ENCODE data around the gene CCDC157. TPM values are rescaled to one million over a fixed set of nuclear protein-coding genes. Genes with fewer than 3 reads are reported as not detected.
"Not testable (repeated sequence)": the region's sequence is repeated elsewhere in the genome, so short reads cannot be mapped to it uniquely, and the experiment has no call there.

The CCDC157 gene
- polyA plus RNA-seq, 4 donors, result 5.4 to 9.2 (median 7.3) TPM

DNA sequence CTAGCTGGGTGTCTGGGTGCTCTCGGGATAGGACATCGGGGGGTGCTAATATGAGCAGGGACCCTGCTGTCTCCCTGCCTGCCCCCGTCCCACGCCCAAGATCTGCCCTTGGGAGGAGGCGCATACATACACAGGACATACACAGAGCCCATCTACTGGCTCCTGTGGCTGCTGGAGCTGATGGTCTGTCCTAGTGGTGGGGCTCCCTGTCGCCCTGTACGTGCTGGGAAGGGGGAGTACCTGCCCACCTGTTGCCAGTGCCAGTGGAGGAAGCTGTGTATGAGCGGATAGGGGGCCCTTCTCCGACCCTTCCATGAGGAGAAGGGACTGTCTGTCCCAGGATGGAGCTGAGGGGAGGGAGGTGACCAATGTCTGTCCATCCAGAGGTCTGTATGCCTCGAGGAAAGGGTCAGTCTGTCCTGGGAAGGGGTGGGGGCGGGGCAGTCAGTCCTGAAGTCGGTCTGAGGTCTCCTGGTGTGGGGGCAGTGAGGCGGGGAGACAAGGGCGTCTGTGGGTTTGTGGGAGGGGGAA, 31.0 kb upstream of the CCDC157 start:
- DNase-seq (ENCODE audit: low read depth in 4 of 4, low spot score in 2 of 4), result no peak

DNA sequence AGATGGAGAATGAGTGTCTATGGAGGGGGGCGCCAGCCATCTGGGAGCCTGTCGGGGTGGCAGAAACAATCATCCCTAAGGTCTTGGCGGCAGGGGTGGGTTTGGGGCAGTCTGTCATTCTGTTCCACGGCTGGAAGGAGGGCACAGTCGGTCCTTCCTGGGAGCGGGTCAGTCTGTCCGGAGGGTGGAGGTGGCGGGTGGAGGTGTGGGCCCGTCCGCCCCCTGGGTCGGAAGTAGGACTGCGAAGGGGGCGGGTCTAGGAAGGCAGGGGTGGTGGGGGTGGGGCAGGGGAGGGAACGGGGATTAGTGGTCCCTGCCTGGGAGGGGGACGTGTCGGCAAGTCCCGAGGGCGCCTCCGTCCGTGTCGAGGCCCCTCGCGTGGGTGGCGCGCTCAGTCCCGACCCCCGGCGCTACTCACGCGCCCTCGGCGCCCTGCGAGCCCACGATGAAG, 30.5 kb upstream of the CCDC157 start:
- DNase-seq (ENCODE audit: low read depth in 4 of 4, low spot score in 2 of 4), result no peak

DNA sequence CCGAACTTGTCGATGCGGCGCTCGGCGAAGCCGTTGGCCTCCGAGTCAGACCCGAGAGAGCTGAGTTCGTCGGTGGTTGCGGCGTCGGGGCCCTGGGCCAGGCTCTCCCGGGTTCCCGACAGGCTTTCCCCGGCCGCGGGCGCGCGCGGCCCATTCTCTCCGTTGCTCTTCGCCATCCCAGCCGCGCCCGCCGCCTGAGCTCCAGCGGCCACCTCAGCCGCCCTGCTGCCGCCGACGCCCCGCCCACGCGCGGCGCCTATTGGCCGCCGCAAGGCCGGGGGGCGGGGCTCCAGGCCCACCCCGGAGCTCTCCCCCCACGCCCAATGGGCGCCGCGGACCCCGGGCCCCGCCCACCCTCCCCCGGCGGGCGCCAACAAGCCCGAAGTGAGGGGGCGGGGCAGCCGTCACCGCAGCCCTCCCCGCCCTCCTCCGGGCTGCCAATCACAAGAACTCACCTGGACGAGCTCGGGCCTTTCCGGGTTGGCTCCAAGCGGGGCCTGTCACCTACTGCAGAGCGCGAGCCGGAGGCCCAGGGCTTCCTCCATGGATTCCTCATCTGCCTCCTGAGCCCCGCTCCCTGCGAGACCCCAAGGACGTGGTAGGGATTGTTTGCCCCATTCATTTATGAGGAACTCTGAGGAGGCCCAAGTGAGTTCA, 30.0 kb upstream of the CCDC157 start, which contains the start of gene TBC1D10A:
TBC1D10A (minus strand) TSS at position 236 of the 657 bp plus-strand sequence; CDS start at position 176, 60 bp downstream.
- peak in 3 of 4 donors; percentile 74 to 81 (median 81) for DNase-seq (ENCODE audit: low read depth in 4 of 4, low spot score in 2 of 4)

DNA sequence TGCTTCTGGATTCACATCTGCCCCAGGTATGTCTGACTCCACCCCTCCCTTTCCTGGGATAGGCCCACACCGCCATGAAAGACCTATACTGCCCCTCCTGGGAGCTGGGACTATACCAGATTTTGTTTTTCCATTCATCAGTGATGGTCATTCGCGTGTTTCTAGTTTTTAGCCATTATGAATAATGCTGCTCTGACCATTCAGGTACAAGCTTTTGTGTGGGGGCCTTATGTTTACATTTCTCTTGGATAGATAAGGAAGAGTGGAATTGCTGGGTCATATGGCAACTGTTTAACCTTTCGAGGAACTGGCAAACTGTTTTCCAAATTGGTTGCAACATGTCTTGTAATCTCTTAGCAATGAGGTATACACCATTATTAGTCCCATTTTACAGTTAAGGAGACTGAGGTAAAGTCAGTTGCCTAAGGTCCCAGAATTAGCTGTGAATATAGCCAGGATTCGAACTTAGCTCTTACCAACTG, 28.9 kb upstream of the CCDC157 start:
- DNase-seq (ENCODE audit: low read depth in 4 of 4, low spot score in 2 of 4), result no peak

DNA sequence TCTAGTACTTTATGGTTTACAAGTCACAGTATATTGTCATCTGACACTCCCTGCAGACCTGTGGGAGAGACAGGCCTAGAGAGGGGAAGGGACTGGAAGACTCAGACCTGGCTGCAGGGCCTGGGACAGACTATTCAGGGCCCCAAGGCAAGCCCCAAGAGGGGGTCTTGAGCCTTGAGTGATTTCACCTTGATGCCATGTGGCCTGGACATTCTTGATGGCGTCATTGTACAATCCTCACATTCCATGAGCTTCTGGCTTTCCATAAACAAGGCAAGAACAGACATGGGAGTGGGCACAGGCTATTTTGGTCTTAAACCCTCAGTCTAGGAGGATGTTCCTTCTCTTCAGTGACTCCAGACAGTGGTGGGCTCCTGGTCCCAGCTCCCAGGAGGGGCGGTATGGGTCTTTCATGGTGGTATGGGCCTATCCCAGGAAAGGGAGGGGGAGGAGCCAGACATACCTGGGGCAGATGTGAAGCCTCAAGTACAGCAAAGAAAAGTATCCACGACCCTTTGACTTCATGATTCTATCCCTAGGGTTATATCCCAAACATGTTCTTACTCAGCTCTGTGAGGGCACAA, 28.2 kb upstream of the CCDC157 start:
- no peak for DNase-seq (ENCODE audit: low read depth in 4 of 4, low spot score in 2 of 4)

DNA sequence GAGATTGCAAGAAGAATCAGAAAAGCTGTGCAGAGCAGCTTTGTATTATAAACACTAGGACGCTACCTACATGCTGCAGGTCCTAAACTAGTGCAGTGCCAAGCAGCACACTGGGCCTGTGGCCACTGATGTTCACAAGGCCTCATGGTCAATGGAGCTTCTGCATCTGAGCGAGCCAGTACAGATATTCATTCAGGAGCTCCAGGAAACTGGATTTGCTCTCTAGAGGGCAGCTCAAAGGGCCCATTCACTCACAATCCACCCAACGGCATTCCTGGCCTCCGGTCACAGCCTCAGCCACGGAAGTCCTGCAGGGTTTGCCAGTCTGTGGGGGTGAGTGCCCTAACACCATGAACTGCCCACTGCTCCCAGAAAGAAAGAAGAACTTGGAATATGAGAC, 24.3 kb upstream of the CCDC157 start:
- no peak for DNase-seq (ENCODE audit: low read depth in 4 of 4, low spot score in 2 of 4)

DNA sequence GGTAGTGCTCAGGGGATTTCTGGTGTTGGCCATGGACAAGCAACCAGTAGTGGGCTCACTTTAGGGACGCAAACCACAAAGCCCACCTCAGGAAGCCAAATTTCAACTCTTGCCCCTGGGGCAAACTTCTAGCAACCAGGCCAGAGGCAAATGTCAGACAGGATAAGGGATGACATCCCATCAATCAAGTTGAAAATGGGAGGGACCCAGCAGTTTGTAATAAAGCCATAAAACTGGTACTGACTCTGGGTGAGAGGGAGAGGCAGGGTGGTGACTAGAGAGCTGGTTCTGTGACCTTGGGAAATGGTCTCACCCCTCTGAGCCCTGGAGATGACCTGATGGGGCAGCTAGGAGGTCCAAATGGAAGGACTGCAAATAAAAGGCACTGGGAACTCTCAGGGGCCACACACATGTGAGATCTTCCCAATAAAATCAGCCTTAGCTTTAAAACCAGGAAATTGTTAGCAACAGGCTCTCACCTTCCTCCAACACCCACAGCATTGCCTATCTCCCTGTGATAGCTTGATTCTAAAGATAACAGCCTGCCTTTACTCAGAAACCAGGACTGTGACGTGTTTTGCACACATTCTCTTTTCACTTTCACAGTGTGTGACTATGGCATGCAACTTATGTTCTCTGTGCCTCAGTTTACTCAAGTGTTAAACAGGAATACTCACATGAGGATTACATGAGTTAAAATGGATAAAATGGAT, 23.7 kb upstream of the CCDC157 start:
- DNase-seq (ENCODE audit: low read depth in 4 of 4, low spot score in 2 of 4), result no peak

DNA sequence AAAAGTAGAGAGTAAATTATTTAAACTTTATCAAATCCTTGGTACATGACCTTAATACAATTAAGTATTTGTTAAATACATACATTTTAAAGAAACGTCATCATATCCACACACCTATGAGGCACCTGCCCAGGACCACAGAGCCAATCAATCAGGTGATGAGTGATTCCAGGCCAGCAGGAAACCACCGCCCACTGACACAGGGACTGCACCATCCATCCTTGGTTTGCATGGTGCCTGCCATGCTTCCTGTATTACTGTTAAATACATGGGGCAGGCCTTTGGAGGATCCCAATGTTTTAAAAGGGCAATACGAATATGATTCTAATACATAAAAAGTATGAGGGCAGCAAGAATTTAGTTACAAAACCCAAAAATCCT, 23.1 kb upstream of the CCDC157 start:
- DNase-seq (ENCODE audit: low read depth in 4 of 4, low spot score in 2 of 4), result no peak

DNA sequence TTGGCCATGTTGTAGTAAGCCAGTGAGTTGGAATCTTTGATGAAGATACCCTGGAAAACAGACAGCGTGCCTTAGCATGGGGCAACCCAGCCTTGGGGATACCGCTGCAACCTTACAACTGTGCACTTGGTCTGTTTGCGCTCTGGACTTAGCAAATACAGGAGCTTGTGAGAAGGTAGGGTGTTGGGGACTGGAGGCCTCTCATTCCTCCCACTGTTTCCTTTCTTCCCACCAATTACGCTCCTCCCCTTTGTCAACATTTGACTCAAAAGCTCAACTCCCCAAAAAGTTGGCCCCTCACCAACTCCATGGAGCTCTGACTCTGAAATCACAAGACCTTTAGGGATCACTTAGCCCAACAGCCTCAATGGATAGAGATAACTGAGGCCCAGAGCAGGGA, 22.2 kb upstream of the CCDC157 start:
- DNase-seq (ENCODE audit: low read depth in 4 of 4, low spot score in 2 of 4), result no peak

DNA sequence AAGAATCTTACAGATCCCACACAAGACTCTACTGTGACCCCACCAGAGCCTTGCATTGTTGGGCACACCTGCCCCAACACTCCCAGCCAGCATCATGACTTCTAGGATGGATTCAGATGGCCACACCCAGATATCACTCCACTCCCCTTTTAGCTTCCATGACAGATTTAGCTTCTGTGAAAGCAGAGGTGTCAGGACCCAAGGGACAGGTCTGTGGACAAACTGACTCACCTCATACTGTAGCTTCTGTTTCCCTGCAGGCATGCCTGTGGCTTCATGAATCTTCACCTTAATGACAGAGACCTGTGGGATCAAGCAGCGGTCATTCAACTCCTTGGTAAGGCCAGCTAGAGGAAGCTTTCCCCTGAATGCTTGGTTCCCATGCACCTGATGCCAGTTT, 21.6 kb upstream of the CCDC157 start:
- DNase-seq (ENCODE audit: low read depth in 4 of 4, low spot score in 2 of 4), result no peak

DNA sequence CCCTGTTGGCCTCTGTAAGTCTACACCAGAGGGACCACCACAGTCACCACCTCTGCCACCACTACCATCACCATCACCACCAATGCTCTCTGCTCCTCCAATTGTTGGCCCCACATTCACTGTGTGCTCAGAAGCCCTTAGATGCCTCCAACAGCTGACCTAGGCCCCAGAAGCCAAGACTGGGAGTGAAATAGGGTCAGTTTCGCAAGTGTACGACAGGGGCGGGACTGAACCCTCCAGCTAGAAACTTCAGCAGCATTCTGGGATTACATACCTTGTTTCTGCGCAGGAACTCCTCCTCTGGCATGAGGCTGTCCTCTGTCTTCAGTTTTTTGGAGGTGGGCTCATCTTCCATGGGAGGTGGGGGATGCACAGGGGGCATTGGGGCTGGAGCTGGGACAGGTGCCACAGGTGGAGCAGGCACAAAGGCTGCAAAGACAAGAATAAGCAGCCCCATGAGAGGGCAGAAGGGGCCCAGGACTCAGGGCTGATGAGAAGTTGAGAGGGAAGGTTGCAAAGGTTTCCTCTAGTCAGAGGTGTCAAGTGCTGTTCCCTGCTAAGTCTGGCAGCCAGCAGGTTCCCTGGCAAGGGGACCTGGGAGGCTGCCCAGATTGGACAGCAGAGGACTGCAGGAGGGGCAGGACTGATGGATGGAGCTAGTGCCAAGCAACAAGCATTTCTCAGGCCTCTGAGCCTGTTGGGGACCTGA, 19.9 kb upstream of the CCDC157 start:
- DNase-seq (ENCODE audit: low read depth in 4 of 4, low spot score in 2 of 4), result no peak

DNA sequence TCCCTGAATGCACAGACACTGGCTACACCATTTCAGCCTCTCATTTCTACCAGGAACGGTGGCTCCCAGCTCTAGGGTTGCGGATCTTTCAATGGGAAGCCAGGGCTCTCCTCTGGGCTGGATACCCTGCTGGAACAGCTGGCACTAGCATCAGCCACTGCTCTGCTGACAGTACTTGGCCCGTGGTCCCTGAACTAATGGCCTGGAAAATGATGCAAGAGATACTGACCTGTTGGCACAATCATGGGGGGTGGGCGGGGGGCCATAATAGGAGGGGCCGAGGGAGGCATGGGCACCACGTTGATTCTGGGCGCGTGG, 19.4 kb upstream of the CCDC157 start:
- DNase-seq (ENCODE audit: low read depth in 4 of 4, low spot score in 2 of 4), result no peak

DNA sequence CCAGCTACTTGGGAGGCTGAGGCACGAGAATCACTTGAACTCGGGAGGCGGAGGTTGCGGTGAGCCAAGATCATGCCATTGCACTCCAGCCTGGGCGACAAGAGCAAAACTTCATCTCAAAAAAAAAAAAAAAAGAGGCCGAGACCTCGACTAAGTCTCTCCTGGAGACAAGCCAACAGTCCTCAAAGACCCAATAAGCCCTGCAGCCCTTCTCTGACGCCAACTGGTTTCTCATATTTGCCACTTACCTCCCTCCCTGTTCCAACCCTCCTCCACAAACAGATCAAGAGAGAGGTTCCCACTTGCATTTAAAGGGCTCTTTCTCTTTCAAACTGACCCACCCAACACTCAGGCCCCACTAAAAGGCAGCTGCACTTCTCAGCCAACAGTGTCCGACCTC, 18.5 kb upstream of the CCDC157 start:
- DNase-seq (ENCODE audit: low read depth in 4 of 4, low spot score in 2 of 4), result not testable (repeated sequence)

DNA sequence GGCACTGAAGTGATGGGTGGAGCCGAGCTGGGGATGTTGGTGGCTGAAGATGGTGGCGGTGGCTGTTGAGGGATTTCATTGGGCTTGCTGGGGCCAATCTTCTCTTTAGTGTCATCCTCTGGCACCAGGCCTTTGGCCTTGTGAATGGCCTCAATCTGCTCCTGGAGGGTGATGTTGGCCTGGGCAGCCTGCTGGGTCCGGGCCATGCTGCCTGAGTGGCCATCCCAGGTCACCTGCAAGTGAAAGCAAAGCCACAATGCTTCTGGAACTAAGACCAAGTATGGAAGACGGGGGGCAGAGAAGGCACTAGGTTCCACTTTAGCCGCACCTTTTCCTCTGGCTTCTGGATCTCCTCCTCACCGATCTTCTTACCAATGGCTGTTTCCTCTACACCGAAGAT, 18.0 kb upstream of the CCDC157 start:
- DNase-seq (ENCODE audit: low read depth in 4 of 4, low spot score in 2 of 4), result no peak

DNA sequence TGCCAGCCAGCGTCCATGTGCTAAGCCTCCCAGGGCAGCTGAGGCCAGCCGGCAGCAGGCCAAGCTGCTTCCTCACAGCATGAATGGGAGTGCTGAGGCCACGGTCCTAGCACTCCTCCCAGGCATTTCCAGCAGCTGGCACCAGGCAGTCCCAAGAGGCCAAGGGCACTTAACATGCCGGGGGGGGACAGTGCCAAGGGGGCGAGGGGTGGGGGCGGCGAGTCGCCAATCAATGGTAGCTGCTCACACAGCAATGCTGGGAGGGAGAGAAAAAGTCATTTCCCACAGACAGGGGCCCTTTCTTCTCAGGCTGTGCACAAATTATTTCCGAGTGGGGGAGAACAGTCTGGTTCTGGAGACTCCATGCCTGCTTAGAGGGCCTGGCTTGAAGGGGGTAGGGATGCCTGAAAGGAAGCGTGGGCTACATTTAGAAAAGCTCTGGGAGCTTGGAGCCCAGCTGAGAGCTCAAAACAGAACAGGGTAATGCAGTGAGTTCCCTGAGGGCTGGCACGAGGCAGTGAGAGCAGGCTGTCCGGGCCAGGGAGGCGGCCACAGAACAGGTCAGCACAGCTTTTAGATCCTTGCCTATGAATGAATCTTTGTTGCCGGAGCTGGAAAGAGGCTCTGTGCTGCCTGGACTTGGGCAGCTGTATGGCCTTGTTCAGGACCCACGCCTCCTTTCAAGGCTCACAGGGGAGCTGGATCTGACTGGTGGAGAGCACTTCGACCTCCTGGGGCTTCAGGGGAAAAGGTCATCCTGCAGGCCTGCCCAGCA, 15.7 kb upstream of the CCDC157 start:
- DNase-seq (ENCODE audit: low read depth in 4 of 4, low spot score in 2 of 4), result no peak

DNA sequence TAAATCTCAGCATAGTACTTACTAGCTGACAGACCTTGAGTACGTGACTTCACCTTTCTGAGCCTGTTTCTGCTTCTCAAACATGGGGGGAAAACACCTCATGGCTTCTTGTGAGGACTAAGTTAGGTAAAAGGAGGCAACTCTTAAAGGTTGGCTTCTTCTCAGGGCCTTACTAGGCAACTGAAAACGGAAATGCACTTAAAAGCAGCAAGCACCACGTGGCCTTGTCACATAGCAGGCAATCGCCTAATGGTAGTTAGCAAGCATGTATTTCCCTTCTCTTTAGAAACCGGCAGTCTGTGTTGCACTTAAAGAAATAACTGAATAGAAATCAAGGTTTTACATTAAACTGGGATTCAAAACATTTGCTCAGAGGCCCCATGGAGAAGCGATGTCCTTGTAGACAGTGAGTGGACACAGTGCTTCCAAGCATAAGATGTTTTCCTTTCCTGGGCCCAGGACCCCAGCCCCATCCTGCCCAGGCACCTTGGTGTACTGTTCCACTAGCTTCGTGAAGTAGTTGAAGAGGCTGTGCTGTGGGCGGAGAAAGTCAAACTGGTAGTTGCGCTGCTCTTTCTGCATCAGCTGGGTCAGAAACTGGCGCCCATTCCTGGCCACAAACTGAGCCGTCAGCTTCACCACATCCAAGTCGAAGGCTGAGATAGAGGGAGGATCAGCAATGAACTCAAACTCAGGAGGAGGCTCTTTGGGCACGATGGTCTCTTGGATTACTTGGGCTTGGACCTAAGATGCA, 12.2 kb upstream of the CCDC157 start:
- DNase-seq (ENCODE audit: low read depth in 4 of 4, low spot score in 2 of 4), result no peak

DNA sequence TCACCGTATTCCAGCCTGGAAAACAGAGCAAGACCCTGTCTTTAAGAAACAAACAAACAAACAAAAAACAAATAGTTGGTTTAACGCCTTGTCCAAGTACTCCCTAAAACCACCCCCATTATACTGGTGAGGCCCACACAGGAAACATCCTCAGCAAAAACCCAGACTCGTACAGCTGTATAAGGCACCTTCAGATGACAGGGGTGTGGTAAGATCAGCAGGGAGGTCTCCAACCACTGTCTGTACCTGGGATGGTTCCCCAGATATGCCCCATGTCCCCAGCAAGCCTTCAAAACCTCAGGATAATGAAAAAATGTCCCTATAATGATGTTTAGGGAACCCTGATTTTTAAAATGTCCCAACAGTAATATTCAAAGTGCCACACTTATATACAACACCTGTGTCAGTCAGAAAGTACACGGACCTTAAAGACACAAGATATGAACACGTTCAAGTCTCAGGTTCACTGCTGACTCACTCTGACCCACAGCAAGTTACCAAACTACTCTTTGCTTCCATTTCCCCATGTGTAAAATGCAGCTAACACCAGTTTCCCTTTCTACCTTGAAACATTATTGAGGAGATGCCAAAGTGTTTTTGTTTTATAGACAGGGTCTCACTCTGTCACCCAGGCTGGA, 9.4 kb upstream of the CCDC157 start:
- no peak for DNase-seq (ENCODE audit: low read depth in 4 of 4, low spot score in 2 of 4)

DNA sequence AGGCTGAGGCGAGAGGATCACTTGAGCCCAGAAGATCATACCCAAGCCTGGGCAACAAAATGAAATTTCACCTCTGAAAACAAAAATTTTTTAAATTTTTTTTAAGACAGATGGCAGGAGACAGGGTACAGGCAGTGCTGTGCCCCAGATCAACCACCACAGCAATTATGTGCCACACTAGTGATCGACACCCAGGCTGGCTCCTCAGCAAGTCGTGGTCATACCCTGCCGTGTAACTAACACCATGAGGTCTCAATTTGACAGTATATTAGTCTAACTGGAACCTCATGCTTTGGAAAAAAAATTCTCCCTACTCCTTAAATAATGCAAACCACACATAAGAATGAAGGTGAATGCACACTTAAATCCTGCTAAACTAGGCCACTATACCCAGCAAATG, 8.4 kb upstream of the CCDC157 start:
- DNase-seq (ENCODE audit: low read depth in 4 of 4, low spot score in 2 of 4), result no peak

DNA sequence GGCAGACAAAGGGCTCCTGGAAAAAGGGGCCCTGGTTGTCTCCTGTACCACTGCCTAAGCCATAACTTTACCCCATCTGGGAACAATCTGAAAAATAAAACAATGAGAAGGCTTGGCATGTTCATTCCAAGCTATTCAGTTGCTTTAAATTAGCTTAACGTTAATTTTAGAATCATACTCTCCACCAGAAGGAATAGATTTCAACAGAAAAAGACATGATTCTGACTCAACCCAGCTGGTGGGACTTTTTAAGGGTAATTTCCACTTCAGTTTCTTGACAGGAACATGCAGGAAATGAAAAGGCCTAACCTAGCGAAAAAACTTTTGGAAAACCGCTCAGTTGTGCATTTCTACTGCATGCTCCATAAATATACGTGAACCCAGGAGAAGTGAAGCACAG, 8.0 kb upstream of the CCDC157 start:
- no peak for DNase-seq (ENCODE audit: low read depth in 4 of 4, low spot score in 2 of 4)

Data from left renal cortex interstitium (tissue), 4 donors.